Chondrocyte (in vitro differentiated cells): ENCODE measurements around the gene DDR2. TPM values are rescaled to one million over a fixed set of nuclear protein-coding genes. Genes with fewer than 3 reads are reported as not detected.
A peak's percentile ranks its signal among the peaks of the same experiment; 100 is the strongest.

Source experiments
- DNase-seq: peaks from one replicate; pipeline ENCODE4 v3.0.0; 2021; ENCODE audit warnings: mixed read lengths, low spot score
- H3K27ac Mint-ChIP-seq: one replicate; pipeline ENCODE4 v1.8.0; 2021; ENCODE audit warnings: mild to moderate bottlenecking, moderate library complexity, mixed read lengths; ENCODE audit not compliant: unreplicated experiment
- H3K27me3 Mint-ChIP-seq: 2 replicates; pipeline ENCODE4 v1.8.0; 2021; ENCODE audit warnings: low read depth, mixed read lengths
- H3K36me3 Mint-ChIP-seq: 2 replicates; pipeline ENCODE4 v1.8.0; 2021; ENCODE audit warnings: low read depth, mixed read lengths
- H3K4me1 Mint-ChIP-seq: 2 replicates; pipeline ENCODE4 v1.8.0; 2021; ENCODE audit warnings: low read depth, mild to moderate bottlenecking, mixed read lengths
- H3K4me3 Mint-ChIP-seq: one replicate; pipeline ENCODE4 v1.8.0; 2021; ENCODE audit warnings: mild to moderate bottlenecking, moderate library complexity, mixed read lengths; ENCODE audit not compliant: unreplicated experiment
- H3K9me3 Mint-ChIP-seq: 2 replicates; pipeline ENCODE4 v1.8.0; 2021; ENCODE audit warnings: low read depth, mixed read lengths
- CTCF ChIP-seq: fragments of 200-600 bp; sonication (generic); IDR thresholded peaks from 2 replicates; pipeline ENCODE4 v1.5.0; 2021; ENCODE audit warnings: antibody characterized with exemption, mild to moderate bottlenecking, moderate library complexity
- total RNA-seq: library from RNA; stranded (reverse); gene quantifications from 3 replicates; pipeline ENCODE4 v1.2.1, GENCODE V29; 2021

Gene DDR2
- total RNA-seq, 1 donor from 2014 or later, result 182 TPM

- H3K36me3 Mint-ChIP-seq, result peaks cover 7% of the 10 kb centered on the region
These were observed 11.0 kb upstream of the DDR2 start for GRCh38 chr1:162621256-162621655.

GRCh38 chr1:162625679-162626078 lies 6.6 kb upstream of the DDR2 start:
- H3K27ac Mint-ChIP-seq, result peak overlapping the region; percentile 4
- H3K36me3 Mint-ChIP-seq, result no peaks in the 10 kb centered on the region
- no peak for TF ChIP-seq CTCF
- peaks cover 46% of the 10 kb centered on the region for H3K4me1 Mint-ChIP-seq
- DNase-seq, result no peak
- H3K4me3 Mint-ChIP-seq, result no peak overlapping the region
- no peaks in the 10 kb centered on the region for H3K9me3 Mint-ChIP-seq
- no peaks in the 10 kb centered on the region for H3K27me3 Mint-ChIP-seq

More at GRCh38 chr1:162621256-162621655, 11.0 kb upstream of the DDR2 start:
- no peak overlapping the region for H3K4me3 Mint-ChIP-seq
- TF ChIP-seq CTCF, result no peak
- H3K4me1 Mint-ChIP-seq, result peaks cover 8% of the 10 kb centered on the region
- H3K27ac Mint-ChIP-seq, result no peak overlapping the region
- H3K9me3 Mint-ChIP-seq, result peaks cover 14% of the 10 kb centered on the region
- H3K27me3 Mint-ChIP-seq, result no peaks in the 10 kb centered on the region
- no peak for DNase-seq

GRCh38 chr1:162626094-162626493 lies 6.2 kb upstream of the DDR2 start:
- Mint-ChIP-seq H3K36me3 (no peaks in the 10 kb centered on the region), H3K4me1 (peaks cover 51% of the 10 kb centered on the region), H3K27ac (peak overlapping the region; percentile 4), H3K27me3 (no peaks in the 10 kb centered on the region), H3K4me3 (no peak overlapping the region), H3K9me3 (no peaks in the 10 kb centered on the region)
- TF ChIP-seq CTCF, result no peak
- no peak for DNase-seq

- TF ChIP-seq CTCF, result no peak
- peak overlapping the region; percentile 4 for H3K27ac Mint-ChIP-seq
- H3K36me3 Mint-ChIP-seq, result no peaks in the 10 kb centered on the region
- H3K4me3 Mint-ChIP-seq, result no peak overlapping the region
- no peak for DNase-seq
- H3K4me1 Mint-ChIP-seq, result peaks cover 57% of the 10 kb centered on the region
- no peaks in the 10 kb centered on the region for H3K9me3 Mint-ChIP-seq
- H3K27me3 Mint-ChIP-seq, result no peaks in the 10 kb centered on the region
These were observed 5.5 kb upstream of the DDR2 start for GRCh38 chr1:162626761-162627160.

- TF ChIP-seq CTCF, result peak; percentile 70
- no peak overlapping the region for H3K27ac Mint-ChIP-seq
- no peak for DNase-seq
- H3K36me3 Mint-ChIP-seq, result no peaks in the 10 kb centered on the region
- no peaks in the 10 kb centered on the region for H3K27me3 Mint-ChIP-seq
- no peak overlapping the region for H3K4me3 Mint-ChIP-seq
- H3K9me3 Mint-ChIP-seq, result no peaks in the 10 kb centered on the region
- H3K4me1 Mint-ChIP-seq, result peaks cover 61% of the 10 kb centered on the region
These were observed 4.5 kb upstream of the DDR2 start for GRCh38 chr1:162627662-162628296.
